SK-N-SH treated with all-trans-retinoic acid at 6 μM for 48 hours (cell line): ENCODE measurements around the gene TFEB.

ENCODE experiments used
- ATAC-seq: fragments of 200-7000 bp; cut with Tn5 transposase; 3 replicates; pipeline ENCODE4 v1.9.1; 2020; ENCODE audit warnings: mild to moderate bottlenecking, moderate library complexity
- ARNTL ChIP-seq: fragments of 450-650 bp; formaldehyde crosslinking; IDR thresholded peaks from 2 replicates; pipeline ENCODE4 v1.5.0; 2020; ENCODE audit warnings: low read depth, mild to moderate bottlenecking, moderate library complexity, borderline replicate concordance
- BACH2 ChIP-seq: fragments of 250-450 bp; sonication (Bioruptor Pico); IDR thresholded peaks from 2 replicates; pipeline ENCODE4 v1.9.0; 2021; ENCODE audit warnings: mild to moderate bottlenecking, borderline replicate concordance
- CREB5 ChIP-seq: fragments of 250-450 bp; sonication (Bioruptor Pico); IDR thresholded peaks from 2 replicates; pipeline ENCODE4 v1.5.1; 2020; ENCODE audit warnings: low read depth, mild to moderate bottlenecking, moderate library complexity
- CSDC2 ChIP-seq: fragments of 250-450 bp; sonication (Bioruptor Pico); IDR thresholded peaks from 2 replicates; pipeline ENCODE4 v1.5.0; 2020; ENCODE audit warnings: mild to moderate bottlenecking, moderate library complexity
- CSRNP3 ChIP-seq: fragments of 250-450 bp; sonication (Bioruptor Pico); IDR thresholded peaks from 2 replicates; pipeline ENCODE4 v1.5.1; 2021; ENCODE audit warnings: mild to moderate bottlenecking, moderate library complexity
- ESRRG ChIP-seq: fragments of 250-450 bp; sonication (Bioruptor Pico); IDR thresholded peaks from 2 replicates; pipeline ENCODE4 v1.6.1; 2021; ENCODE audit warnings: mild to moderate bottlenecking
- GLIS3 ChIP-seq: fragments of 250-450 bp; sonication (Bioruptor Pico); IDR thresholded peaks from 2 replicates; pipeline ENCODE4 v1.5.0; 2020; ENCODE audit warnings: mild to moderate bottlenecking, moderate library complexity
- ISL1 ChIP-seq: fragments of 250-450 bp; sonication (Bioruptor Pico); IDR thresholded peaks from 2 replicates; pipeline ENCODE4 v2.1.2; 2022; ENCODE audit warnings: mild to moderate bottlenecking, moderate library complexity
- OSR1 ChIP-seq: fragments of 250-450 bp; sonication (Bioruptor Pico); IDR thresholded peaks from 2 replicates; pipeline ENCODE4 v1.8.0; 2022; ENCODE audit warnings: moderate library complexity, mild to moderate bottlenecking, inconsistent platforms
- PATZ1 ChIP-seq: fragments of 250-450 bp; sonication (Bioruptor Pico); IDR thresholded peaks from 2 replicates; pipeline ENCODE4 v1.8.0; 2020; ENCODE audit warnings: mild to moderate bottlenecking, moderate library complexity, borderline replicate concordance
- POU6F1 ChIP-seq: fragments of 250-450 bp; sonication (Bioruptor Pico); IDR thresholded peaks from 2 replicates; pipeline ENCODE4 v1.8.0; 2021; ENCODE audit warnings: low read depth, mild to moderate bottlenecking, moderate library complexity, borderline replicate concordance
- PPARA ChIP-seq: fragments of 250-450 bp; sonication (Bioruptor Pico); IDR thresholded peaks from 2 replicates; pipeline ENCODE4 v1.5.0; 2020; ENCODE audit warnings: mild to moderate bottlenecking, borderline replicate concordance
- RARB ChIP-seq: fragments of 250-450 bp; sonication (Bioruptor Pico); IDR thresholded peaks from 2 replicates; pipeline ENCODE4 v1.8.0; 2021; ENCODE audit warnings: mild to moderate bottlenecking, moderate library complexity
- SNAI2 ChIP-seq: fragments of 250-450 bp; sonication (Bioruptor Pico); IDR thresholded peaks from 2 replicates; pipeline ENCODE4 v1.5.0; 2020; ENCODE audit warnings: mild to moderate bottlenecking, moderate library complexity
- TOX ChIP-seq: fragments of 250-450 bp; sonication (Bioruptor Pico); IDR thresholded peaks from 2 replicates; pipeline ENCODE4 v1.8.0; 2021; ENCODE audit warnings: mild to moderate bottlenecking, moderate library complexity, borderline replicate concordance
- TSHZ2 ChIP-seq: fragments of 250-450 bp; sonication (Bioruptor Pico); IDR thresholded peaks from 2 replicates; pipeline ENCODE4 v1.5.0; 2020; ENCODE audit warnings: mild to moderate bottlenecking, moderate library complexity
- ZC3H10 ChIP-seq: fragments of 250-450 bp; sonication (Bioruptor Pico); IDR thresholded peaks from 2 replicates; pipeline ENCODE4 v1.5.1; 2021; ENCODE audit warnings: mild to moderate bottlenecking, moderate library complexity
- ZFP3 ChIP-seq: fragments of 250-450 bp; sonication (Bioruptor Pico); IDR thresholded peaks from 2 replicates; pipeline ENCODE4 v1.5.0; 2020; ENCODE audit warnings: mild to moderate bottlenecking, moderate library complexity
- ZFP30 ChIP-seq: fragments of 450-650 bp; formaldehyde crosslinking; IDR thresholded peaks from 2 replicates; pipeline ENCODE4 v1.5.0; 2022; ENCODE audit warnings: mild to moderate bottlenecking, moderate library complexity
- ZNF565 ChIP-seq: fragments of 450-650 bp; formaldehyde crosslinking; conservative IDR thresholded peaks from 2 replicates; pipeline ENCODE4 v1.5.0; 2020; ENCODE audit warnings: low read depth, mild to moderate bottlenecking, moderate library complexity
- ZNF8 ChIP-seq: fragments of 450-650 bp; formaldehyde crosslinking; IDR thresholded peaks from 2 replicates; pipeline ENCODE4 v1.5.0; 2020; ENCODE audit warnings: mild to moderate bottlenecking, moderate library complexity

Gene TFEB

GRCh38 chr6:41687501-41688175 is 47.8 kb downstream of the TFEB start:
- no peak for ATAC-seq
- TF ChIP-seq ESRRG (CRISPR knock-in tag) (no peak), TSHZ2 (no peak), BACH2 (CRISPR knock-in tag) (no peak), ZNF565 (CRISPR knock-in tag) (no peak), POU6F1 (no peak), GLIS3 (CRISPR knock-in tag) (no peak), CSRNP3 (CRISPR knock-in tag) (no peak), OSR1 (CRISPR knock-in tag) (no peak), ZNF8 (CRISPR knock-in tag) (no peak), CREB5 (CRISPR knock-in tag) (no peak), PPARA (CRISPR knock-in tag) (no peak), PATZ1 (CRISPR knock-in tag) (no peak), ARNTL (CRISPR knock-in tag) (no peak), SNAI2 (CRISPR knock-in tag) (no peak), ZC3H10 (CRISPR knock-in tag) (no peak), CSDC2 (CRISPR knock-in tag) (no peak), ZFP30 (CRISPR knock-in tag) (no peak), ISL1 (CRISPR knock-in tag) (no peak), ZFP3 (CRISPR knock-in tag) (no peak), RARB (no peak)

GRCh38 chr6:41685641-41686380 is 49.6 kb downstream of the TFEB start:
- TF ChIP-seq SNAI2 (CRISPR knock-in tag), result no peak
- TF ChIP-seq TOX, result no peak
- TF ChIP-seq CREB5 (CRISPR knock-in tag), result no peak
- no peak for TF ChIP-seq ZNF565 (CRISPR knock-in tag)
- no peak for TF ChIP-seq ISL1 (CRISPR knock-in tag)
- TF ChIP-seq ARNTL (CRISPR knock-in tag), result no peak
- no peak for ATAC-seq
